HepG2 (cell line): ENCODE data around the gene MNAT1. TPM values are rescaled to one million over a fixed set of nuclear protein-coding genes. Genes with fewer than 3 reads are reported as not detected.

ENCODE experiments used
- ARNTL ChIP-seq: sonication (generic); formaldehyde crosslinking; IDR thresholded peaks from 2 replicates; pipeline ENCODE4 v1.4.0; 2020; ENCODE audit warnings: mild to moderate bottlenecking, missing genetic modification reagents
- ATM ChIP-seq: fragments of 450-650 bp; IDR thresholded peaks from 2 replicates; pipeline ENCODE4 v1.7.1; 2017; ENCODE audit warnings: mild to moderate bottlenecking, borderline replicate concordance
- DNMT3B ChIP-seq: conservative IDR thresholded peaks from 2 replicates; pipeline ENCODE4 v1.6.1; 2016; ENCODE audit warnings: missing biosample characterization, control low read depth
- EHMT2 ChIP-seq: fragments of 200-600 bp; sonication (generic); IDR thresholded peaks from 2 replicates; pipeline ENCODE4 v1.7.0; 2017; ENCODE audit warnings: antibody characterized with exemption, low read depth, low read length, borderline replicate concordance
- IRX3 ChIP-seq: sonication (generic); formaldehyde crosslinking; IDR thresholded peaks from 2 replicates; pipeline ENCODE4 v1.8.1; 2023; ENCODE audit warnings: mild to moderate bottlenecking, low read depth, missing genetic modification reagents, borderline replicate concordance
- JUN ChIP-seq: sonication (generic); formaldehyde crosslinking; IDR thresholded peaks from 2 replicates; pipeline ENCODE4 v1.4.0; 2020; ENCODE audit warnings: mild to moderate bottlenecking, missing genetic modification reagents
- NCOA1 ChIP-seq: sonication (generic); formaldehyde crosslinking; IDR thresholded peaks from 2 replicates; pipeline ENCODE4 v1.9.0; 2021; ENCODE audit warnings: missing genetic modification reagents
- SIN3B ChIP-seq: fragments of 150-350 bp; IDR thresholded peaks from 2 replicates; pipeline ENCODE4 v1.6.1; 2014; ENCODE audit warnings: low read length
- SOX13 ChIP-seq, 3 experiments: fragments of 450-650 bp in 1 of 3; sonication (generic) in 1 of 3; formaldehyde crosslinking in 1 of 3; IDR thresholded peaks in 2 of 3; conservative IDR thresholded peaks in 1 of 3; 2 replicates each; pipeline versions ENCODE4 v1.5.0 to v1.6.1; 2016 to 2020; ENCODE audit warnings: antibody characterized with exemption in 1 of 3, mild to moderate bottlenecking in 1 of 3, missing compliant biosample characterization in 1 of 3, missing genetic modification reagents in 1 of 3, moderate library complexity in 1 of 3
- ZNF253 ChIP-seq: sonication (generic); formaldehyde crosslinking; IDR thresholded peaks from 2 replicates; pipeline ENCODE4 v1.8.0; 2022; ENCODE audit warnings: mild to moderate bottlenecking, missing genetic modification reagents, borderline replicate concordance
- ZNF30 ChIP-seq: sonication (generic); formaldehyde crosslinking; IDR thresholded peaks from 2 replicates; pipeline ENCODE4 v1.5.0; 2020; ENCODE audit warnings: mild to moderate bottlenecking, missing genetic modification reagents
- ZNF614 ChIP-seq: IDR thresholded peaks from 2 replicates; pipeline ENCODE4 v1.6.1; 2018; ENCODE audit warnings: missing biosample characterization, missing genetic modification reagents, inconsistent platforms, borderline replicate concordance
- ZNF713 ChIP-seq: sonication (generic); formaldehyde crosslinking; IDR thresholded peaks from 2 replicates; pipeline ENCODE4 v1.4.0; 2020; ENCODE audit warnings: mild to moderate bottlenecking, missing genetic modification reagents
- ZNF768 ChIP-seq: sonication (generic); formaldehyde crosslinking; IDR thresholded peaks from 2 replicates; pipeline ENCODE4 v1.4.0; 2020; ENCODE audit warnings: missing genetic modification reagents
- polyA plus RNA-seq, 8 experiments: library from polyadenylated mRNA; depleted of rRNA in 3 of 8; stranded (reverse) in 7 of 8; unstranded in 1 of 8; fragments of >200 nt; fragmentation: Illumina TruSeq in 4 of 8; extraction: Trizol in 4 of 8; gene quantifications; 2 replicates each; pipeline versions ENCODE4 v1.2.1 to v1.2.3, GENCODE V29; 2011 to 2016; ENCODE audit warnings: low read depth in 4 of 8, missing spikeins in 1 of 8, mixed read lengths in 1 of 8; ENCODE audit not compliant: insufficient read depth in 1 of 8
- total RNA-seq, 5 experiments: library from RNA; depleted of rRNA; stranded (reverse); fragments of >200 nt; fragmentation: Illumina TruSeq; extraction: Trizol; gene quantifications; 2 replicates each; pipeline ENCODE4 v1.2.3, GENCODE V29; 2016; ENCODE audit warnings: low read depth in 1 of 5
- TF ChIP-seq, protein P1 (sequence below): sonication (generic); formaldehyde crosslinking; IDR thresholded peaks from 2 replicates; pipeline ENCODE4 v1.4.0; 2020; ENCODE audit warnings: missing genetic modification reagents, borderline replicate concordance
- TF ChIP-seq, protein P2 (sequence below): sonication (generic); formaldehyde crosslinking; IDR thresholded peaks from 2 replicates; pipeline ENCODE4 v1.5.1; 2020; ENCODE audit warnings: missing genetic modification reagents, mild to moderate bottlenecking, borderline replicate concordance
- TF ChIP-seq, protein P3 (sequence below): sonication (generic); formaldehyde crosslinking; IDR thresholded peaks from 2 replicates; pipeline ENCODE4 v1.5.1; 2020; ENCODE audit warnings: mild to moderate bottlenecking, missing genetic modification reagents, moderate library complexity
- TF ChIP-seq, protein P4 (sequence below): sonication (generic); formaldehyde crosslinking; IDR thresholded peaks from 2 replicates; pipeline ENCODE4 v1.8.0; 2022; ENCODE audit warnings: mild to moderate bottlenecking, missing genetic modification reagents, moderate library complexity

MNAT1 gene
- total and polyA plus RNA-seq, 2 of the 13 experiments (the other 11 are each of a cell fraction or from before 2014, with no cell fraction given), result 49.2 to 94.8 TPM

DNA sequence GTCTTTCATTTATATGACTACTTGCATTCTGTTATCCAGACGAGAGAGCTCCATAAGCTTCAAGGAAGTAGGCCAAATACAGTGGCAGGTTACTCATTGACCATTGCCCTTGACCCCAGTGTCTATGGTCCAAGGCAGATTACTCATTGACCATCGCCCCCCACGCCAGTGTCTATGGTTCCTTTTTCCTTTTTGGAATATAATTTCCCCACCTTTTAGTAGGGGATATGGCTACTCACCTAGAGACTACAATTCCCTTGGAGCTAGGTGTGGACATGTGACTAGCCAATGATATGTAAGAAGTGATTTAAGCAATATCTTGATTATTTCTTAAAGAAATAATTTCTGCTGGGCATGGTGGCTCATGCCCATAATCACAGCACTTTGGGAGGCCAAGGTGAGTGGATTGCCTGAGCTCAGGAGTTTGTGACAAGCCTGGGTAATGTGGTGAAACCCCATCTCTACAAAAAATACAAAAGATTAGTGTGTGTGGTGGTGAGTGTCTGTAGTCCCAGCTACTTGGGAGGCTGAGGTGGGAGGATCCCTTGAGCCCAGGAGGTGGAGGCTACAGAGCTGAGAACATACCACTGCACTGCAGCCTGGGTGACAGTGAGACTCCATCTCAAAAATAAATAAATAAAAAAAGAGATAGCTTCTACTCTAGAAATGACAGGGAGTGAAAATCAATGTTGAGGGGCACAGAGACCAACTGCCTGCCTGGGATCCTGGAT lies 43.0 kb upstream of the MNAT1 start (continued):
- TF ChIP-seq, protein P1, sequence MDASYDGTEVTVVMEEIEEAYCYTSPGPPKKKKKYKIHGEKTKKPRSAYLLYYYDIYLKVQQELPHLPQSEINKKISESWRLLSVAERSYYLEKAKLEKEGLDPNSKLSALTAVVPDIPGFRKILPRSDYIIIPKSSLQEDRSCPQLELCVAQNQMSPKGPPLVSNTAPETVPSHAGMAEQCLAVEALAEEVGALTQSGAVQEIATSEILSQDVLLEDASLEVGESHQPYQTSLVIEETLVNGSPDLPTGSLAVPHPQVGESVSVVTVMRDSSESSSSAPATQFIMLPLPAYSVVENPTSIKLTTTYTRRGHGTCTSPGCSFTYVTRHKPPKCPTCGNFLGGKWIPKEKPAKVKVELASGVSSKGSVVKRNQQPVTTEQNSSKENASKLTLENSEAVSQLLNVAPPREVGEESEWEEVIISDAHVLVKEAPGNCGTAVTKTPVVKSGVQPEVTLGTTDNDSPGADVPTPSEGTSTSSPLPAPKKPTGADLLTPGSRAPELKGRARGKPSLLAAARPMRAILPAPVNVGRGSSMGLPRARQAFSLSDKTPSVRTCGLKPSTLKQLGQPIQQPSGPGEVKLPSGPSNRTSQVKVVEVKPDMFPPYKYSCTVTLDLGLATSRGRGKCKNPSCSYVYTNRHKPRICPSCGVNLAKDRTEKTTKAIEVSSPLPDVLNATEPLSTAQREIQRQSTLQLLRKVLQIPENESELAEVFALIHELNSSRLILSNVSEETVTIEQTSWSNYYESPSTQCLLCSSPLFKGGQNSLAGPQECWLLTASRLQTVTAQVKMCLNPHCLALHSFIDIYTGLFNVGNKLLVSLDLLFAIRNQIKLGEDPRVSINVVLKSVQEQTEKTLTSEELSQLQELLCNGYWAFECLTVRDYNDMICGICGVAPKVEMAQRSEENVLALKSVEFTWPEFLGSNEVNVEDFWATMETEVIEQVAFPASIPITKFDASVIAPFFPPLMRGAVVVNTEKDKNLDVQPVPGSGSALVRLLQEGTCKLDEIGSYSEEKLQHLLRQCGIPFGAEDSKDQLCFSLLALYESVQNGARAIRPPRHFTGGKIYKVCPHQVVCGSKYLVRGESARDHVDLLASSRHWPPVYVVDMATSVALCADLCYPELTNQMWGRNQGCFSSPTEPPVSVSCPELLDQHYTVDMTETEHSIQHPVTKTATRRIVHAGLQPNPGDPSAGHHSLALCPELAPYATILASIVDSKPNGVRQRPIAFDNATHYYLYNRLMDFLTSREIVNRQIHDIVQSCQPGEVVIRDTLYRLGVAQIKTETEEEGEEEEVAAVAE (CRISPR knock-in tag), result no peak
- TF ChIP-seq, protein P2, sequence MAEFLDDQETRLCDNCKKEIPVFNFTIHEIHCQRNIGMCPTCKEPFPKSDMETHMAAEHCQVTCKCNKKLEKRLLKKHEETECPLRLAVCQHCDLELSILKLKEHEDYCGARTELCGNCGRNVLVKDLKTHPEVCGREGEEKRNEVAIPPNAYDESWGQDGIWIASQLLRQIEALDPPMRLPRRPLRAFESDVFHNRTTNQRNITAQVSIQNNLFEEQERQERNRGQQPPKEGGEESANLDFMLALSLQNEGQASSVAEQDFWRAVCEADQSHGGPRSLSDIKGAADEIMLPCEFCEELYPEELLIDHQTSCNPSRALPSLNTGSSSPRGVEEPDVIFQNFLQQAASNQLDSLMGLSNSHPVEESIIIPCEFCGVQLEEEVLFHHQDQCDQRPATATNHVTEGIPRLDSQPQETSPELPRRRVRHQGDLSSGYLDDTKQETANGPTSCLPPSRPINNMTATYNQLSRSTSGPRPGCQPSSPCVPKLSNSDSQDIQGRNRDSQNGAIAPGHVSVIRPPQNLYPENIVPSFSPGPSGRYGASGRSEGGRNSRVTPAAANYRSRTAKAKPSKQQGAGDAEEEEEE (CRISPR knock-in tag), result no peak
- TF ChIP-seq DNMT3B (CRISPR knock-in tag) (no peak), ZNF30 (CRISPR knock-in tag) (no peak), ATM (no peak), NCOA1 (CRISPR knock-in tag) (no peak), IRX3 (CRISPR knock-in tag) (no peak), SIN3B (no peak), ZNF713 (no peak), SOX13 (IDR thresholded peaks at IDR 0.05) (no peak), SOX13 (CRISPR knock-in tag; conservative IDR thresholded peaks at IDR 0.05 in 1 of 2, IDR thresholded peaks at IDR 0.05 in 1 of 2) (peak in 1 of 2 experiments; percentile 71; a peak in 2 of 4 replicates), EHMT2 (peak; percentile 50; the same call in 1 of the 2 replicates), ZNF768 (CRISPR knock-in tag) (no peak), ZNF253 (no peak), ARNTL (no peak), ZNF614 (CRISPR knock-in tag) (no peak), JUN (CRISPR knock-in tag) (no peak)
- TF ChIP-seq, protein P3, sequence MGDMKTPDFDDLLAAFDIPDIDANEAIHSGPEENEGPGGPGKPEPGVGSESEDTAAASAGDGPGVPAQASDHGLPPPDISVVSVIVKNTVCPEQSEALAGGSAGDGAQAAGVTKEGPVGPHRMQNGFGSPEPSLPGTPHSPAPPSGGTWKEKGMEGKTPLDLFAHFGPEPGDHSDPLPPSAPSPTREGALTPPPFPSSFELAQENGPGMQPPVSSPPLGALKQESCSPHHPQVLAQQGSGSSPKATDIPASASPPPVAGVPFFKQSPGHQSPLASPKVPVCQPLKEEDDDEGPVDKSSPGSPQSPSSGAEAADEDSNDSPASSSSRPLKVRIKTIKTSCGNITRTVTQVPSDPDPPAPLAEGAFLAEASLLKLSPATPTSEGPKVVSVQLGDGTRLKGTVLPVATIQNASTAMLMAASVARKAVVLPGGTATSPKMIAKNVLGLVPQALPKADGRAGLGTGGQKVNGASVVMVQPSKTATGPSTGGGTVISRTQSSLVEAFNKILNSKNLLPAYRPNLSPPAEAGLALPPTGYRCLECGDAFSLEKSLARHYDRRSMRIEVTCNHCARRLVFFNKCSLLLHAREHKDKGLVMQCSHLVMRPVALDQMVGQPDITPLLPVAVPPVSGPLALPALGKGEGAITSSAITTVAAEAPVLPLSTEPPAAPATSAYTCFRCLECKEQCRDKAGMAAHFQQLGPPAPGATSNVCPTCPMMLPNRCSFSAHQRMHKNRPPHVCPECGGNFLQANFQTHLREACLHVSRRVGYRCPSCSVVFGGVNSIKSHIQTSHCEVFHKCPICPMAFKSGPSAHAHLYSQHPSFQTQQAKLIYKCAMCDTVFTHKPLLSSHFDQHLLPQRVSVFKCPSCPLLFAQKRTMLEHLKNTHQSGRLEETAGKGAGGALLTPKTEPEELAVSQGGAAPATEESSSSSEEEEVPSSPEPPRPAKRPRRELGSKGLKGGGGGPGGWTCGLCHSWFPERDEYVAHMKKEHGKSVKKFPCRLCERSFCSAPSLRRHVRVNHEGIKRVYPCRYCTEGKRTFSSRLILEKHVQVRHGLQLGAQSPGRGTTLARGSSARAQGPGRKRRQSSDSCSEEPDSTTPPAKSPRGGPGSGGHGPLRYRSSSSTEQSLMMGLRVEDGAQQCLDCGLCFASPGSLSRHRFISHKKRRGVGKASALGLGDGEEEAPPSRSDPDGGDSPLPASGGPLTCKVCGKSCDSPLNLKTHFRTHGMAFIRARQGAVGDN, result no peak
- TF ChIP-seq, protein P4, sequence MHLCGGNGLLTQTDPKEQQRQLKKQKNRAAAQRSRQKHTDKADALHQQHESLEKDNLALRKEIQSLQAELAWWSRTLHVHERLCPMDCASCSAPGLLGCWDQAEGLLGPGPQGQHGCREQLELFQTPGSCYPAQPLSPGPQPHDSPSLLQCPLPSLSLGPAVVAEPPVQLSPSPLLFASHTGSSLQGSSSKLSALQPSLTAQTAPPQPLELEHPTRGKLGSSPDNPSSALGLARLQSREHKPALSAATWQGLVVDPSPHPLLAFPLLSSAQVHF (CRISPR knock-in tag), result no peak
